ENCODE measurements around the gene ACACB.

The ACACB gene

DNA sequence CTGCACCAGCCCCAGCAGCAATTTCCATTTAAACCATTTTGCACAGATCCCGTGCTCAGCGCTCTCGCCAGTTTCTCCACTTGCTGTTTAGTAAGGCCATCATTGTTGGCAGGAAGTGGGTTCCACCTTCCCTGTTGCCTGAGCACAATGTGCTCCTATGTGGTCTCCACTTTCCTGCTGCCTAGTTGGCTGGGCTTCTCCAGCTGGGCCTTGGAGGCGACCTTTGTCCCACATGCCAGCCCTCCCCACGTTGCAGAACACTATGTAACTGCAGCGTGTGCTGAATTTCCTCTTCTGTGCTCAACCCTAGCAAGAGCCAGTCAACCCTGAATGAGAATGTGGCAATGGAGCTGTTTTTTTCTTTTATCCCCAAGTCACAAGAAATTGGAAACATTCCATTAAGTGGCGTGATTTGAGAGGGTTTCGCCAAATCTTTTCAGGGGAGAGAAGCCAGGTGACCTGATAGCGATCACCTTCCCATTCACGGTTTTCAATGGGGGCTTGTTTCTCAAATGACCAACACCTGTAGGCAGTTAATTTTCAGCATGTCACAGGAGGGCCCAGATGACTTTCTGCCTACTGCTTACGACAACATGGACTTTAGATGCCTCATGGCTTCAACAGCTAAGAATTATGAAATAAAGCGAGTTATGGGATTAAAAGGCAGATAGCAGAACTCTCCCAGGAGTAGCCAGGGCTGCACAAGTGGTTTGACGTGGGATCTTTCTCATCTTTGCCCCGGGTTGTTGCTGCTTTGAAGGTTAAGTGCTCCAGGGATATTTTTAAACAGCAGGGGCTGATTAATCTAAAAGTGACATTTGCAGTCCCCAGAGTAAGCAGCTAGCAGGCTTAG is at the start of gene ACACB:
Gene ACACB, plus strand, starts transcription at position 830 of the 853 bp plus-strand sequence. CDS start 22,819 bp downstream, outside the sequence.
- no peak within 1 kb of the TSS for H3K27ac ChIP-seq
- no peak for DNase-seq (ENCODE audit: low read depth, low spot score)

DNA sequence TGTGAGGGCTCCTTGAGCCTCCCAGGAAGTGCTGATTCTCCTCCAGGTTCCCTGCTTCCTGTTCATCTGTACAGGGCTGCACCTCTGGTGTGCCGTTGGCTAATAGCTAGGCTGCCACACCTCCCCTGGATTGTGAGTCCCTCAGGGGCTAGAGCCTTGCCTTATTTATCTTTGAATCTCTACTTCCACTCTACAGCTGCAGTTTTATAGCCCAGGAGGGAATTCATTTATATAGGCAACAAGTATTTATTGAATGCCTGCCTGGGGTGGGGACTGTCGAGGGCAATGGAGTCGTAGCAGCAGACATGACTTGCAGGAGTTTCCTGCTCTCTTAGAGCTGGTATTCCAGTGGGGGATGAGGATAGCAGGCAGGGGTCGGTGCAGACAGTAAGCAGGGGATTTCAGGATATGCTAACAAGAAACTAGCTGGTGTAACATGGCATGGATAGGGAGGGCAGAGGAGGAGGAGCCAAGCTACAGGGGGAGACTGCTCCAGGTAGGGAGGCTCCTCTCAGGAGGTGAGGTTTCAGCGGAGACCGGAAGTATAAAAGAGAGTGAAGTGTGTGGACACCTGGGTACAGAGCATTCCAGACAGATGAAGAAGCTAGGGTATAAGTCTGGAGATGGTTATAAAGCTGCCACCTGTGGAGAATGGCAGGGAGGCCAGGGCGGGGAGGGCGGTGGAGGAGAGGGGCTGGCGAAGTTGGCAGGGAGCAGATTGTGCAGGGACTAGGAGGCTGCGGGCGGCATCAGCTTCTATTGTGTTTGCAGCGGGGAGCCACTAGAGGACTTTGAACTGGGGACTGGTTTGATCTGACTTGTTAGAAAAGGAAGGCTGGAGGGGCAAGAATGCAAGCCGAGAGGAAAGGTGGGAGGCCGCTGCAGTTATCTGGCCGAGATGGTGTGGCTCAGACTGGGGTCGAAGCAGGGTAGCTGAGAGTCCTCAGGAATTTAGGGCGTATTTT is 46.8 kb upstream of the ACACB start:
- no peak overlapping the region for H3K27ac ChIP-seq
- no peak for DNase-seq (ENCODE audit: low read depth, low spot score)

DNA sequence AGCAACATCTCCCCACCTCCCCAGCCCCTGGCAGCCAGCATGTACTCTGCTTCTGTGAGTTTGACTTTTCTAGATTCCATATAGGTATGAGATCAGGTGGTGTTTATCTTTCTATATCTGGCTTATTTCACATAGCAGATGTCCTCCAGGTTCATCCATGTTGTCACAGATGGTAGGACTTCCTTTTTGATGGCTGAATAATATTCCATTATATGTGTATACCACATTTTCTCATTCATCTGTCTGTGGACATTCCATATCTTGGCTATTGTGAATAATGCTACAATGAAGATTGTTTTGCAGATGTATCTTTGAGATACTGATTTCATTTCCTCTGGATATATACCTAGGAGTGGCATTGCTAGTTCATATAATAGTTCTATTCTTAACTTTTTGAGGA is 41.5 kb upstream of the ACACB start:
- no peak for DNase-seq (ENCODE audit: low read depth, low spot score)
- no peak overlapping the region for H3K27ac ChIP-seq

DNA sequence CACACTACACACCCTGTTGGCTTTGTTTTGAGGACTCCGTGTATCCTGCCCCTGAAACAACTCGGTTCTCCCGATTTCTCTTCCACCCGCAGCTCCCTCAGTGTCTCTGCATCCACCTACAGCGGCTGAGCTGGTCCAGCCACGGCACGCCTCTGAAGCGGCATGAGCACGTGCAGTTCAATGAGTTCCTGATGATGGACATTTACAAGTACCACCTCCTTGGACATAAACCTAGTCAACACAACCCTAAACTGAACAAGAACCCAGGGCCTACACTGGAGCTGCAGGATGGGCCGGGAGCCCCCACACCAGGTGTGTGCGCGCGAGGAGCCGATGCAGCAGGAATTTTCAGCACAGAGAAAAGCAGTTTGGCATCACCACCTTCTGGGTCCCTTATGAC is 33.6 kb upstream of the ACACB start:
- DNase-seq (ENCODE audit: low read depth, low spot score): no peak
- H3K27ac ChIP-seq: no peak overlapping the region

DNA sequence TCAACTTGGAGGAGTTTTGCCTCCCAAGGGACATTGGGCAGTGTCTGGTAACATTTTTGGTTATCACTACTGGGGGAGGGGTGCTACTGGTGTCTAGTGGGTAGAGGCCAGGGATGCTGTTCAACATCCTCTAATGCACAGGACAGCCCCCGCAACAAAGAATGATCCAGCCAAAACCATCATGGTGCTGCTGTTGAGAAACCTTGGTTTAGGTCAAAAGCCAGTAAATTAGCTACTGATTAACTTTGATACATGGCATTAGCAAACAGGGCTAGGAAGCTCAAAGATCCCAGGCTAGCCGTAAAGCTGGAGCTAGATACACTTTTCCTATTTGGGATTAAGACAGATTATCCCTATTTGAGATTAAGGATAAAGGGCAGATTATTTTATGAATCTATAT is 32.0 kb upstream of the ACACB start:
- no peak overlapping the region for H3K27ac ChIP-seq
- no peak for DNase-seq (ENCODE audit: low read depth, low spot score)

DNA sequence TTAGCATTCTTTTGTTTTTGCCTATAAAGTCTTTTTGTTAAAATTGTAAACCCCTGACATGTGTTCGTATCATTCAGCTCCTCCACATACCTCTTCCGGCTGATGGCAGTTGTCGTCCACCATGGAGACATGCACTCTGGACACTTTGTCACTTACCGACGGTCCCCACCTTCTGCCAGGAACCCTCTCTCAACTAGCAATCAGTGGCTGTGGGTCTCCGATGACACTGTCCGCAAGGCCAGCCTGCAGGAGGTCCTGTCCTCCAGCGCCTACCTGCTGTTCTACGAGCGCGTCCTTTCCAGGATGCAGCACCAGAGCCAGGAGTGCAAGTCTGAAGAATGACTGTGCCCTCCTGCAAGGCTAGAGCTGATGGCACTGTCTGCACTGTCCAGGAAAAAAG is 30.8 kb upstream of the ACACB start:
- DNase-seq (ENCODE audit: low read depth, low spot score): no peak

DNA sequence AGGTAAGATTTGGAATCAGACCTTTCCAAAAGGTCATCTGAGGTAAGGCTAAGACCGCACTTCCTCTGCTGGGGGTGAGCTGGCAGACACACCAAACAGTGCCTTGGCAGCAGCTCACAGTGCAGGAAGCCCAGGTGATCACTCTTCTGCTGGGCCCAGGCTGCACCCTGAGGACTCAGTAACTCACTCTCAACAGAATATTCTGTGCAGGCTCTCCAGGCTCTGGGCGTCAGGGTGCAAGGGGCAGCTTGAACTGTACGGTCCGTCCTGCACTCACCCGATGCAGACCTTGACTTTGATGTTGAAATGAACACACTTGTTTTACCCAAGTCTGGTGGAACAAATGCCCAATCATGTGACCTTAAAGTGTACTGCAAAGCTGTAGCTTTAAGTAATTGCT is 29.1 kb upstream of the ACACB start:
- DNase-seq (ENCODE audit: low read depth, low spot score): no peak
- H3K27ac ChIP-seq: no peak overlapping the region

More for the DNA sequence above, 30.8 kb upstream of the ACACB start:
- no peak overlapping the region for H3K27ac ChIP-seq

DNA sequence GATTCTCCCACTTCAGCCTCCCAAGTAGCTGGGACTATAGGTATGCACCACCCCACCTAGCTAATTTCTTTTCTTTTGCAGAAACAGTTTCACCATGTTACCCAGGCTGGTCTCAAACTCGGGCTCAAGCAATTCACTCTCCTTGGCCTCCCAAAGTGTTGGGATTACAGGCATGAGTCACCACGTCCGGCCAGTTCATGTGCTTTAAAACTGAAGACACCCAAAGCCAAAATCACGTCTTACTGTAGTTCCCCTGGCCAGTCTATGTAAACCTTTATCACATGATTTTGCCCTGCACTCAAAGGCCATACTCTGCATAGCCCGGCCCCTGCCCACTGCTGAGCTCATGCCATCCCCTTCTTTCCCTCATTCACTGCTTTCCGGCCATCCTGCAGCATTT is 27.6 kb upstream of the ACACB start:
- no peak for DNase-seq (ENCODE audit: low read depth, low spot score)

DNA sequence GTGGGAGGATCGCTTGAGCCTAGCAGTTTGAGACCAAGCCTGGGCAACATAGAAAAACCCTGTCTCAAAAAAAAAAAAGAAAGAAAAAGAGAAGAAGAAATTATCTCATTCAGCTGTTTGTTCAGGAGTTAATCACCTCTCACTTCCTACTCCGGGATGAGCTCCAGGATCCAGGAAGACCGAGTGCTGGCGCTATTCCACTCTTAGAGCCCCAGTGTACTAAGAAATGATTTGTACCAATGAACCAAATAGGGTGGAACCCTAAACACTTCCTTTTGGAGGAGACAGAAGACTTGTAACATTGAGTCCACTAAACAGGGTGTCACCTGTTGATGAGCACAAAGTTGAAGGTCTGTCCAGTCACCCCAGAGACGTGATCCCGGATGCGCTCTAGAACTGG is 26.7 kb upstream of the ACACB start:
- no peak overlapping the region for H3K27ac ChIP-seq
- no peak for DNase-seq (ENCODE audit: low read depth, low spot score)

More for the DNA sequence above, 27.6 kb upstream of the ACACB start:
- no peak overlapping the region for H3K27ac ChIP-seq

DNA sequence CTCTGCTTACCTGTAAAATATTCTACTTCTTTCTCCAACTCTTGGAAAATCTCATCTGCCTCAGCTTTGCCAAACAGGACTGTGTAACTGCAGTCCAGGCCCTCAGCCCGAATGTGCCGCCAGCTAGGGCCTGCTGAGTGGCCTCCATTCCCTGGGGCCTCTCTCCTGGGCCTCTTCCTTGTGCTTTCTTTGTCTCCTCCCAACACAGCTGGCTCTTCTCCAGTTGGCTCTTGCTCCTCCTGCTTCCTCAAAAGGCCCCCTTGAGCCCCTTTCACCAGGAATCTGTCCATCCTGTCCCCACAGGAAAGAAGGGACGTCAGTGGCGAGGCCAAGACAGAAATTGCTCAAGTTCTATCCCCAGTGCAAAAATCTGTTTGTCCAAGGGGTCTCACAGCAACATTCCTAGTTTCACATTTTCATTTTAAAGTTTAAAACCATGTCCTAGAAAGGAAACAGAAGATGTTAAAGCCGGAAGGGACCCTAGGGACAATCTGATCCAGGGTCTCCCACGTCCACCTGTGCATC is 23.8 kb upstream of the ACACB start:
- no peak overlapping the region for H3K27ac ChIP-seq
- no peak for DNase-seq (ENCODE audit: low read depth, low spot score)

DNA sequence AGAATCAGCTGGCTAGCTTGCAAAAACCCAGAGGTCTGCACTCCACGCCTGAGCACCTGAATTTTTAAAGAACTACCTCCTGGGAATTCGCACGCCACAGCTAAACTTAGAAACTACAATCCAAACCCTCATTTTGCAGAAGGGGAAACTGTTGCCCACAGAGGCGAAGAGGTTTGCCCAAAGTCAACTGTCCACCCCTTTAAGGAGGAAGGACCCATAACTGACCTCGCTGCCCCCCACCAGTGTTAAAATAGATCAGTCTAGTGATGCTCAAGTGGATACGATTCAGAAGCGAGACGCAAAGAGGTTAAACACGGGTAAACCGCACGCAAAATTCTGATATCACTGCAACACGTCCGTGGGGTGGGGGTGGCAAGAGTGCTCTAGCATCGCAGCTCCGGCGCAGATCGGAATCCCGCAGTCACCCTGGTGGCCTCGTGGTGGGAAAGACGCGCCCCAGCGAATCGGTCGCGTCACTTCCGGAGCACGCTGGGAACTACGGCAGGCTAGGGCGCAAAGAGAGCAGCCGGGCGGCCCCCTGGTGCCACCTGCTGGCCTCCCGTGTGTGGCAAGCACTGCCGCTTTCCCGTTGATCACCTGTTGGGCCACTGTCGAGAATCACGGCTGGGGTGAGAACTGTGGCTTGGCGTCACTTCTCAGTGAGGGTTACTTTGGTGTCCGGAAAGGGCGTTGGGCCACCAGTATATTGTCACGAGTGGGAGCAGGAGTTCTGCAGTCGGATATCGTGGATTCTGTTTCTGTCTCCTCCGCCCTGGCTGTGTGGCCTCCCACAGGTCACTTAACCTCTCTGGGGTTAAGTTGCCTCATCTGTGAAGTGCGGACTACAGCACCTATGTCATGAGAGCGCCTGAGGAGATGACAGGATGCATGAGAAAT is 23.1 kb upstream of the ACACB start, which contains the start of gene ALKBH2:
Gene ALKBH2, minus strand, starts transcription at position 451 of the 897 bp plus-strand sequence. CDS start 686 bp downstream, outside the sequence.
- no peak within 1 kb of the TSS for H3K27ac ChIP-seq
- peak; percentile 54 for DNase-seq (ENCODE audit: low read depth, low spot score)

DNA sequence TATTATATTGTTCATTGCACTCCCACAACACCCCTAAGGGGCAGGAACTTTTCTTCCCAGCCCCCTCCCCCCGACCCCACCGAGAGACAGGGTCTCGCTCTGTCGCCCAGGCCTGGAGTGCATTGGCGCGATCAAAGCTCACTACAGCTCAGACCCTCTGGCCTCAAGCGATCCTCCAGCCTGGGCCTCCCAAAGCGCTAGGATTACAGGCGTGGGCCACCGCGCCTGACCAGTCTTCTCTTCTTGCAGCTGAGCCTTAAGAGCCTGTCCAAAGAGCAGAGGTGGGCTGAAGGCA is 19.3 kb upstream of the ACACB start:
- DNase-seq (ENCODE audit: low read depth, low spot score): no peak
- H3K27ac ChIP-seq: no peak overlapping the region

DNA sequence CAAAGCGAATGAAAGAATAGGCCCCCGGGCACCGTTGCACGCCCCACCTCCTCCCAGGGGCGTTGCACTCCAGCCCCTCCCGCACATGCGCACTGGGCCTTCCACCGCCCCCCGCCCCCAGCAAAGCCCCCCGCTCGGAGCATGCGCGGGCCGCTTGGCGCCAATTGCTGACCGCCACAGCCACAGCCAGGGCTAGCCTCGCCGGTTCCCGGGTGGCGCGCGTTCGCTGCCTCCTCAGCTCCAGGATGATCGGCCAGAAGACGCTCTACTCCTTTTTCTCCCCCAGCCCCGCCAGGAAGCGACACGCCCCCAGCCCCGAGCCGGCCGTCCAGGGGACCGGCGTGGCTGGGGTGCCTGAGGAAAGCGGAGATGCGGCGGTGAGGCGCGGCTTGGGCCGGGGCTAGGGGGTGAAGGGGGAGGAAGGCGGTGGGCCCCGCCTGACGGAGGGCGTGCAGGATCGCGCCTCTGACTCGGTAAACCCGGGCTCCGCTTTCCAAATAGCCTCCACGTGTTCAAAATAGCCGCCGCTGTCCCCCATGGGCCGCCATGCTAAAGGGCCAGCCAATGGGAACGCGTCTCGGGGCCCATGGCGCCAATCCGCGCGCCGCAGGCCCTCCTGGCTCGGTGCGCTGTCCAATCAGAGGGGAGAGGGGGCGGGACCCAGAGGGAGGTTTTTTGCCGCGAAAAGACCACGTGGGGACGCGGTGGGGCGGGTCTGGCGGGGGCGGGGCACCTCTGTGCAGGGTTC is 18.8 kb upstream of the ACACB start, which contains the start of gene UNG:
Gene UNG, plus strand, starts transcription at position 163 of the 748 bp plus-strand sequence. Its CDS starts 83 bp downstream, at position 246.
- peak within 1 kb of the TSS; percentile 62 for H3K27ac ChIP-seq
- peak; percentile 65 for DNase-seq (ENCODE audit: low read depth, low spot score)

DNA sequence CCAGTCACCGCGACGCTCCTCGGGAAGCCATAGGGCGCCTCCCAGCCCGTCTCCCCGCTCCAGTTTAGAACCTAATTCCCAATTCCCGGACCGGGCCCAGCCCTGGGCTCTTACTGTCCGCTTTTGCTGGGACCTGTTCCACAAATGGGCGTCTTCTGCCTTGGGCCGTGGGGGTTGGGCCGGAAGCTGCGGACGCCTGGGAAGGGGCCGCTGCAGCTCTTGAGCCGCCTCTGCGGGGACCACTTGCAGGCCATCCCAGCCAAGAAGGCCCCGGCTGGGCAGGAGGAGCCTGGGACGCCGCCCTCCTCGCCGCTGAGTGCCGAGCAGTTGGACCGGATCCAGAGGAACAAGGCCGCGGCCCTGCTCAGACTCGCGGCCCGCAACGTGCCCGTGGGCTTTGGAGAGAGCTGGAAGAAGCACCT is 18.2 kb upstream of the ACACB start:
- no peak for DNase-seq (ENCODE audit: low read depth, low spot score)
- peak overlapping the region; percentile 62 for H3K27ac ChIP-seq

DNA sequence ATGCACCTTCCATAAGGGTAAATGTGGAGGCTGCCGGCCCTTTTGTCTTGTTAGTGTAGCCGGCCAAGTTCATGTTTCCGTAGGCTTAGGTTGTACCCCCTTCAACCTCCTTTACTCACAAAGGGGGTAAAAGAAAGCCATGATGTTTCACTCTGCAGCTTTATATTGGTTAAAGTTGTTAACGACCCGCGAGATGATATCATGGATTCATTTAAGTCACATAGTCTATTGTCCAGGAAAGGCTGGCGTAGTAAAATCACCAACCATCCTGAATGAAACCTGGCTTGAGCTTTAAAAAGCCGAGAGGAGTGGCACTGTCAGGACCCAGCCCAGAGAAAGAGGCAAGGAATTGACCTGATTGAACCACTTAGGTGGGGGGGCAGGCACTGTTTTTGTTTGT is 17.7 kb upstream of the ACACB start:
- peak overlapping the region; percentile 62 for H3K27ac ChIP-seq
- DNase-seq (ENCODE audit: low read depth, low spot score): no peak

DNA sequence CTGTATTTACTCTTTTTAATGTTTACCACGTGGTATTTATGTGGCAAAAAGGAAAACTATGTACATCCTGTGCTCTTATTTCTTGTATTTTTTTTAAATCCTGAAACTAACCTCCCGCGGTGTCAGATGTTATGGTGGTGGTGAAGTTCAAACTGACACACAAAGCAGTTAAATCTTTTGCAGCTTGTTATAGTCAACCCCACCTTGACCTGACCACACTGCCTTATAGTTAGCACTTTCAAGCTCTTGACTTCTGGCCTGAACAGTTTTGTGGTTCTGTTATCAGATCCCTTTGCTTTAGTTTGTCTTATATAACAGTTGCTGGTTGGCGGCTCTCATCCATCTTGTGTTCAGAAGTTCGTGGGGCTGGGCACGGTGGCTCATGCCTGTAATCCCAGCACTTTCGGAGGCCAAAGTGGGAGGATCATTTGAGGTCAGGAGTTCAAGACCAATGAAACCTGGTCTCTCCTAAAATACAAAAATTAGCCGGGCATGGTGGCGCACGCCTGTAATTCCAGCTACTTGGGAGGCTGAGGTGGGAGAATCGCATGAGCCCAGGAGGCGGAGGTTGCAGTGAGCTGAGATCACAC is 16.9 kb upstream of the ACACB start:
- DNase-seq (ENCODE audit: low read depth, low spot score): no peak
- H3K27ac ChIP-seq: no peak overlapping the region

DNA sequence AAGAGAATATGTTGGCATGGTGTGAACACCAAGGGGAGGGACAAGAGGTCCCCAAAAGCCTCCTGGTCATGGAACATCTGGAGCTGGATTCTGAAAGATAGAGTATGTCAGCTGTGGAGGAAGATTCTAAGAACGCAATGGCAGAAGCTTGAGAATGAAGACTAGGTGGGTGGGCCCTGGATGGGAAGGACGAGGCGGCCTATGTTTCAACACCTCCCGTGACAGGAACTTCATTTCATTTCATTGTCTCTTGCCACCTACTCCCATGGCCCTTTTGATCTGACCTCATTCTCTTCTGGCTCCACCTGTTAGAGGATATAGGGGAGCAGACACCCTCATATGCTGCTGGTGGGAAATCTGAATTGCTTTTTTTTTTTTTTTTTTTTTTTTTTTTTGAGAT is 15.6 kb upstream of the ACACB start:
- no peak for DNase-seq (ENCODE audit: low read depth, low spot score)
- no peak overlapping the region for H3K27ac ChIP-seq

DNA sequence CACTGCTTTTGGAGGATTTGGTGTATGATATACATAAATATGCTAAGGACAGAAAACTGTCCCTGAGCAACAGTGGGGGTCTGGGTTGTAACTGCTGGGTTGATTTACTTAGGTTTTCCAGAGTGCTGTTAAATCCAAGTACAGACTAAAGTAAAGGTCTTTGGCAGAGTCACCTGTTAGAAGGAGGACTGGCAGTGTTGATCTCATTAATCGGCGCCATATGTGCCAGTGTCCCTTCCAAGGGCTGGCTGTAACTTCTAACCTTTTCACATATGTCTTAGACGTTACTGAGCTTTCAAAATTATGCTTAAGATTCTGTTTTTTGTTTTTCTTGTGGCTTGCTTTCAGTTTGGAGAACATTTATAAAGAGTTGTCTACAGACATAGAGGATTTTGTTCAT is 13.9 kb upstream of the ACACB start:
- no peak overlapping the region for H3K27ac ChIP-seq
- DNase-seq (ENCODE audit: low read depth, low spot score): no peak

DNA sequence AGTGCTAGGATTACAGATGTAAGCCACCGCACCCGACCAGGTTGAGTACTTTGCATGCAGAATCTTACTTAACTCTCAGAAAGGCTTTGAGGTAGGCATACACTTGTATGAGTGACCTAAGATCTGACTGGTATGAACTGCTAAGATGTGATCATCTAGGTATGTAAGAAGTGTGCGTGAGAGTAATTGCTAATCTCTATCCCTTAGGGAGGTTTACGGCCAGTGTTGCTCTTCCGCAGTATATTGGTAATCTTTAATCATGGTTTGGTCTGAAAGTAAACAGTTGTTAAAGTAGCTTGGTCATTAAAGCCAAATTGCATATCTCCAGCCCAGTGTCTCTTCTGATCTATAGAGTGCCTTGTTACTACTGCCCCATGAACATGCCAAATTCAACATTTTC is 11.2 kb upstream of the ACACB start:
- DNase-seq (ENCODE audit: low read depth, low spot score): no peak
- H3K27ac ChIP-seq: no peak overlapping the region

Data from epithelial cell of prostate (primary cell).